Stimulated activated CD4-positive, alpha-beta T cell treated with anti-CD3 and anti-CD28 coated beads, Interleukin-15, amount 100 ng/mL, for 24 hours (primary cell): ENCODE results near the gene CDK17.
"Not testable (repeated sequence)": the region's sequence is repeated elsewhere in the genome, so short reads cannot be mapped to it uniquely, and the experiment has no call there.

Experiments
- DNase-seq: peaks from one replicate; pipeline ENCODE4 v3.0.0-alpha.2; 2020

Gene CDK17

GRCh38 chr12:96350982-96351381, 49.3 kb downstream of the CDK17 start:
- no peak for DNase-seq

DNA sequence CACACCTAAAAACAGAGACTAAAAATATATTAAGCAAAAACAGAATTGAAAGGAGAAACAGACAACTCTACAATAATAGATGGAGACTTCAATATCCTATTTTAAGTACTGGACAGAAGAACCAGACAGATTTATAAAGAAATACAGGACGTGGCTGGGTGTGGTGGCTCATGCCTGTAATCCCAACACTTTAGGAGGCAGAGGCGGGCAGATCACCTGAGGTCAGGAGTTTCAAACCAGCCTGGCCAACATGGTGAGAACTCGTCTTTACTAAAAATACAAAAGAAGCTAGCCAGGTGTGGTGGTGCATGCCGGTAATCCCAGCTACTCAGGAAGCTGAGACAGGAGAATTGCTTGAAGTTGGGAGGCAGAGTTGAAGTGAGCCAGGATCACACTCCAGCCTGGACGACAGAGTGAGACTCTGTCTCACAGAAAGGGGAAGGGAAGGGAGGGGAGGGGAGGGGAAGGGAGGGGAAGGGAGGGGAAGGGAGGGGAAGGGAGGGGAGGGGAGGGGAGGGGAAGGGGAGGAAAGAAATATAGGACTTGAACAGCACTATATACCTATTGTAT, 53.0 kb downstream of the CDK17 start:
- no peak for DNase-seq

- not testable (repeated sequence) for DNase-seq
These were observed 53.5 kb downstream of the CDK17 start for GRCh38 chr12:96346716-96347115.

- no peak for DNase-seq
These were observed 56.0 kb downstream of the CDK17 start for GRCh38 chr12:96344124-96344695.

DNA sequence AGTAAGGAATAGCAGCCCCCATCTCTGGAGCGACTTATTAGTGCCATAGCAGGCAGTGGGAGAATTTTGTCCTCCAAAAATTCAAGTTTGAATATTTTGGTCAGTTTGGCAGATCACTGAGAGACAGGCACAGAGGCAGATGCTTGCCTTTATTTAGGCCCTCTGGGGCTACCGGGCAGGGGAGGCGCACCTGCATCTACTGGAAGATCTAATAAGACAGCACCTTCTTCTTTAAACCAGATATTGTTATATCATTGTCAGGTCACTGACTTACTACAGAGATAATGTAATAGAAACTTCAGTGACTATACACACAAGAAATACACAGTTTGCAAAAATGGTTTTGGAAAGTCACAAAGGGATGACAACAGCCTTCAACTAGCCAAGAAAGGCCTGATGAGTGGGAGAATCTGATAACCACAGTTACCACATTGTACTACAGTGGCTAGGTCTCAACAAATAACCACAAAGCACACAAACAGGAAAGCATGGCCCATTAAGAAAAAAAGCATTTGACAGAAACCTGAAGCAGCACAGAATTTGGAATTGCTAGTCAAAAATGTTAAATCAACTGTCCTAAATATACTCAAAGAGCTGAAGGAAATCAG, 56.8 kb downstream of the CDK17 start:
- no peak for DNase-seq

DNA sequence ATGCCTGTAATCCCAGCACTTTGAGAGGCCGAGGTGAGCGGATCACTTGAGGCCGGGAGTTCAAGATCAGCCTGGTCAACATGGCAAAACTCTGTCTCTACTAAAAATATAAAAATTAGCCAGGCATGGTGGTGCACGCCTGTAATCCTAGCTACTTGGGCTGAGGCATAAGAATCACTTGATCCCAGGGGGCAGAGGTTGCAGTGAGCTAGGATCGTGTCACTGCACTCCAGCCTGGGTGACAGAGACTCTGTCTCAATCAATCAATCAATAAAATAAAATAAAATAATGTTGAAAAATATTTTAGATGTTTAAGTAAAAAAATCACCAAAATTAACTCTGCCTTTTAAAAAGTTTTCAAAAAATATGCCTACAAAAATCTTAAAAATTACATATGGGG, 60.6 kb downstream of the CDK17 start:
- not testable (repeated sequence) for DNase-seq

- DNase-seq, result no peak
These were observed 61.3 kb downstream of the CDK17 start for GRCh38 chr12:96338852-96339471.

DNA sequence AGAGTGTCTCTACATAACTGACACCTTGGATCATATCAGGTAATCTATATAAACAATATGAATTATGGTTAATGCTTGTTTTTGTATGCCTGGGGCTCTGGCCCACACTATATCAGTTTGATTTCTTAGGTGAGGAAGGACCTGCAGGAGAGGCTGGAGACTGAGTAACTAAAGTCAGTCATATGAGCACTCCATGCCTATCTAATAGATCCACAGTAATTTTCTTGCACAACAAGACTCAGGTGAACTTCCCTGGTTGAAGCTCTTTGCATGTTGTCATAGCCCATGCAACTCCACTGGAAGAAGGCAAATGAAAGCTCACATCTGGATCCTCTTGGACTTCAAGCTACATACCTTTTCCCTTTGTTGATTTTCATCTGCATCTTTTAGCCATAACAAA, 62.3 kb downstream of the CDK17 start:
- DNase-seq, result no peak

- DNase-seq, result no peak
These were observed 63.8 kb downstream of the CDK17 start for GRCh38 chr12:96336489-96336888.

- DNase-seq, result no peak
These were observed 65.0 kb downstream of the CDK17 start for GRCh38 chr12:96335270-96335669.

GRCh38 chr12:96334502-96334901, 65.7 kb downstream of the CDK17 start:
- no peak for DNase-seq

GRCh38 chr12:96329545-96329944, 70.7 kb downstream of the CDK17 start:
- DNase-seq, result no peak

GRCh38 chr12:96329018-96329417, 71.2 kb downstream of the CDK17 start:
- no peak for DNase-seq

DNA sequence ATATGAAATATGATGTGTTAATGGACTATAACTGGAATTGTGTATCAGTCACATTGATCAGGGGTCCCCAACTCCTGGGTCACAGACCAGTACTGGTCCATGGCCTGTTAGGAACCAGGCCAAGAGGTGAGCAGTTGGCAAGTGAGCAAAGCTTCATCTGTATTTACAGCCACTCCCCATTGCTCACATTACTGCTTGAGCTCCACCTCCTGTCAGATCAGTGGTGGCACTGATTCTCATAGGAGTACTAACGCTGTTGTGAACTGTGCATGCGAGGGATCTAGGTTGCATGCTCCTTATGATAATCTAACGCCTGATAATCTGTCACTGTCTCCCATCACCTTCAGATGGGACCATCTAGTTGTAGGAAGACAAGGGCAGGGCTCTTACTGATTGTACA, 72.3 kb downstream of the CDK17 start:
- DNase-seq, result no peak

- DNase-seq, result no peak
These were observed 72.9 kb downstream of the CDK17 start for GRCh38 chr12:96327346-96327745.

- DNase-seq, result no peak
These were observed 73.5 kb downstream of the CDK17 start for GRCh38 chr12:96326628-96327227.

- no peak for DNase-seq
These were observed 76.3 kb downstream of the CDK17 start for GRCh38 chr12:96323906-96324305.

- no peak for DNase-seq
These were observed 77.5 kb downstream of the CDK17 start for GRCh38 chr12:96322720-96323119.

DNA sequence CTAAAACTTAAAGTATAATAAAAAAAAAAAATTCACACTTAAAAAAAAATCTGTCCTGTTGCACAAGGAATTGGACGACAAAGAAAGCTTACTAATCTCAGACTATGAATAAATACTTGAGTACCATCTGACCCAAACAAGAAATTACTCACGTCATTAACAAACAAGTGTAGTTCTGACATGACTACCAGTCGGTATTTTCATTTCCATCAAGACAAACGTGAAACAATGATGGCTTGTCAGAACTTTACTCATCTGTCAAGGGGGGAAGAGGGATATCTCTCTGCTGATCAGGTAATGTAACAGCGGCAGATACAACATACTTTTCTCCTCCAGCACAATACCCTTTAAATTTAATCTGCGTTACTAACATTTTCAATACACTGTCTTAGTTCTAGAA, 78.3 kb downstream of the CDK17 start:
- no peak for DNase-seq

GRCh38 chr12:96317801-96318200, 82.4 kb downstream of the CDK17 start:
- DNase-seq, result not testable (repeated sequence)

- not testable (repeated sequence) for DNase-seq
These were observed 84.3 kb downstream of the CDK17 start for GRCh38 chr12:96315741-96316481.

DNA sequence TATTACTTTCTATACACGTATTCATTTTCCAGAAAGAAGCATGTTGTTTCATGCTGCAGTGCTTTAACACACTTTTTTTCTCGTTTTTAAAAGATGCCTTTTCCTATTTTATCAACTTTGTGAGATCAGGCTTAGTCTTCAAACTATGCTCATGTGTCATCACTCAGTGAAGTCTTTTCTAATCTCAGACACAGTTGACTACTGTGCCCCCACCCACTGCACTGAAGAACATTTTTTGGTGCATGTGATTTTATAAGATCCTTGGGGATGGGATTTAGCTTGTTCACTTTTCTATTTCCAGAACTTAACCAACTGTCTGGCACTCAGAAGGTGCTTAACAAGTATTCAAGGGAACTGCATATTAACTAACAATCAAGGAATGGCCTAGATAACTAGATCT, 85.5 kb downstream of the CDK17 start:
- no peak for DNase-seq

DNA sequence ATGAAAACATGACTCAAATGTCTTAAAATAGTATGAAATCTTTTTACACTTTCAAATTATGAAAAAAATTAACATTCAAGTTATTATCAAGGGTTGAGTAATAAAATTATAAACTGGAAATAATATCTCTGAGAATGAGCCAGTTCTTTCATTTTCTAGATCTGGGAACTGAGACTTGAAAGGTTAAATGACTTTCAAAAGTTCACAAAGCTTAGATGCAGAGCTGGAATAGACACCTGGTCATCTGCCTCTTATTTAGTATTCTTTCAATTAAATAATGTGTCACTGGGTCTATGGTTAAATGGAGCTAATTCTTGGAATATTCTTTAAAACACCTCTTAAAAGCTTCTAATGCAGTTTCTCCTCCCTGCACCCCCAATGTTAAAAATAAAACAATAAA, 86.6 kb downstream of the CDK17 start:
- no peak for DNase-seq
